H54 (cell line): ENCODE data around the gene GDA.

Experiments used
- DNase-seq: peaks from one replicate; pipeline ENCODE4 v3.0.0; 2011; ENCODE audit warnings: low spot score, mixed read lengths; ENCODE audit not compliant: insufficient read length
- FAIRE-seq: peaks from 3 replicates; lab custom pipeline; 2011; peaks lifted over from hg19 to GRCh38; lab: Jason Lieb, UNC
- POLR2A ChIP-seq: IDR thresholded peaks from 2 replicates; pipeline ENCODE4 v1.6.1; 2011; ENCODE audit warnings: low read depth, mild to moderate bottlenecking, low read length

GDA gene

GRCh38 chr9:72292874-72293607, 143.8 kb downstream of the GDA start:
- no peak for TF ChIP-seq POLR2A
- FAIRE-seq, result peak; percentile 91
- DNase-seq, result no peak

DNA sequence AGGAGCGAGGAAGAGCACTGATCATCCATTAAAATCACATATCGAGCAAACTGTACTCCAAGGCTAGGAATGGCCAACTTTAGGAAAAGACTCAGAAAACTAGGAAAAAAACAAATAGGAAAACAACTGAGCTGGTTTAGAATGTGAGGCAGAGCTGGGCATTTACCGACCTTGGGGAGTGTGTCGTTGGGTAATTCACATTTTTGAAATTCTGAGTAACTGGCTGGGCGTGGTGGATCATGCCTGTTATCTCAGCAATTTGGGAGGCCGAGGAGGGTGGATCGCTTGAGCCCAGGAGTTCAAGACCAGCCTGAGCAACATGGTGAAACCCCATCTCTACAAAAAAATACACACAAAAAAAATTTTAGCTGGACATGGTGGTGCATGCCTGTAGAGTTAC, 145.7 kb downstream of the GDA start:
- no peak for TF ChIP-seq POLR2A
- DNase-seq, result no peak
- FAIRE-seq, result no peak

GRCh38 chr9:72297516-72297915, 148.3 kb downstream of the GDA start:
- no peak for TF ChIP-seq POLR2A
- DNase-seq (no peak), FAIRE-seq (no peak)

- FAIRE-seq (no peak), DNase-seq (no peak)
- no peak for TF ChIP-seq POLR2A
Observed at GRCh38 chr9:72299017-72299603, 149.9 kb downstream of the GDA start.

GRCh38 chr9:72300873-72301272, 151.6 kb downstream of the GDA start:
- FAIRE-seq (no peak), DNase-seq (no peak)
- TF ChIP-seq POLR2A, result no peak
